Osteoblast (primary cell): ENCODE measurements around the gene IGF2BP2. TPM values are rescaled to one million over a fixed set of nuclear protein-coding genes. Genes with fewer than 3 reads are reported as not detected.

Experiments
- DNase-seq: peaks from one replicate; pipeline ENCODE4 v3.0.0; 2011; ENCODE audit warnings: low spot score, mixed read lengths; ENCODE audit not compliant: insufficient read length; ENCODE audit errors: missing footprints
- H2AFZ ChIP-seq: 2 replicates; pipeline ENCODE4 v1.6.0; 2011; ENCODE audit warnings: mild to moderate bottlenecking, low read length
- H3K27ac ChIP-seq: 2 replicates; pipeline ENCODE4 v1.5.1; 2011; ENCODE audit warnings: mild to moderate bottlenecking, low read depth, low read length, moderate library complexity
- H3K27me3 ChIP-seq: 2 replicates; pipeline ENCODE4 v1.6.0; 2012; ENCODE audit warnings: mild to moderate bottlenecking, control low read depth, inconsistent platforms, low read length, moderate library complexity; ENCODE audit not compliant: insufficient read depth
- H3K36me3 ChIP-seq: 2 replicates; pipeline ENCODE4 v1.5.1; 2011; ENCODE audit warnings: mild to moderate bottlenecking, low read length, control low read depth, moderate library complexity; ENCODE audit not compliant: insufficient read depth
- H3K4me1 ChIP-seq: 2 replicates; pipeline ENCODE4 v1.5.1; 2011; ENCODE audit warnings: mild to moderate bottlenecking, low read length, control low read depth, moderate library complexity; ENCODE audit not compliant: insufficient read depth
- H3K4me2 ChIP-seq: 2 replicates; pipeline ENCODE4 v1.6.0; 2011; ENCODE audit warnings: mild to moderate bottlenecking, low read length; ENCODE audit not compliant: insufficient read depth
- H3K4me3 ChIP-seq: fragments of 200-600 bp; sonication (generic); 3 replicates; pipeline ENCODE4 v1.5.1; 2012; ENCODE audit warnings: mild to moderate bottlenecking, low read length, inconsistent platforms; ENCODE audit not compliant: insufficient read depth
- H3K79me2 ChIP-seq: 2 replicates; pipeline ENCODE4 v1.6.0; 2012; ENCODE audit warnings: mild to moderate bottlenecking, low read length, control low read depth, inconsistent platforms; ENCODE audit not compliant: insufficient read depth
- H3K9me3 ChIP-seq: 2 replicates; pipeline ENCODE4 v1.5.1; 2011; ENCODE audit warnings: low read depth, low read length, control low read depth
- H4K20me1 ChIP-seq: 2 replicates; pipeline ENCODE4 v1.6.0; 2012; ENCODE audit warnings: mild to moderate bottlenecking, low read length, control low read depth; ENCODE audit not compliant: insufficient read depth
- total RNA-seq: library from RNA; depleted of rRNA; stranded (reverse); fragments of >200 nt; gene quantifications from 2 replicates; pipeline ENCODE4 v1.2.3, GENCODE V29; 2012
- TF ChIP-seq, protein P1 (sequence below): IDR thresholded peaks from 2 replicates; pipeline ENCODE4 v1.5.1; 2011; ENCODE audit warnings: mild to moderate bottlenecking, low read depth, low read length, moderate library complexity; ENCODE audit errors: extremely low read depth

Gene IGF2BP2
- total RNA-seq, 1 donor = 81.8 TPM

DNA sequence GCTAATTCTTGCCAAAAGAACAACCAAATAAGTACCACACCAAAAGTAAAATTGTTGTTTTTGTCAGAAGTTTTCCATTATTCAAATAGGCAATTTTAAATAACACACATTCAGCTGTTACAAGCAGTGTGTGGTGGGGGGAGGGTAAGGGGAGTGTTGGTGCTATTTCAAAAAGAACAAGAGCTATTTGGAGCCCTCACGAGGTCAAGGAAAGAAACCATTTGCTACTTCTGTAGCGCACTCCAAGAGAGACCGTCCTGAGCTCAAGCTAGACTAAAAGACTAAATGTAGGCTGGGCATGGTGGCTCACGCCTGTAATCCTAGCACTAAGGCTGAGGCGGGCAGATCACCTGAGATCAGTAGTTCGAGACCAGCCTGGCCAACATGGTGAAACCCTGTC, 21.2 kb upstream of the IGF2BP2 start:
- TF ChIP-seq, protein P1, sequence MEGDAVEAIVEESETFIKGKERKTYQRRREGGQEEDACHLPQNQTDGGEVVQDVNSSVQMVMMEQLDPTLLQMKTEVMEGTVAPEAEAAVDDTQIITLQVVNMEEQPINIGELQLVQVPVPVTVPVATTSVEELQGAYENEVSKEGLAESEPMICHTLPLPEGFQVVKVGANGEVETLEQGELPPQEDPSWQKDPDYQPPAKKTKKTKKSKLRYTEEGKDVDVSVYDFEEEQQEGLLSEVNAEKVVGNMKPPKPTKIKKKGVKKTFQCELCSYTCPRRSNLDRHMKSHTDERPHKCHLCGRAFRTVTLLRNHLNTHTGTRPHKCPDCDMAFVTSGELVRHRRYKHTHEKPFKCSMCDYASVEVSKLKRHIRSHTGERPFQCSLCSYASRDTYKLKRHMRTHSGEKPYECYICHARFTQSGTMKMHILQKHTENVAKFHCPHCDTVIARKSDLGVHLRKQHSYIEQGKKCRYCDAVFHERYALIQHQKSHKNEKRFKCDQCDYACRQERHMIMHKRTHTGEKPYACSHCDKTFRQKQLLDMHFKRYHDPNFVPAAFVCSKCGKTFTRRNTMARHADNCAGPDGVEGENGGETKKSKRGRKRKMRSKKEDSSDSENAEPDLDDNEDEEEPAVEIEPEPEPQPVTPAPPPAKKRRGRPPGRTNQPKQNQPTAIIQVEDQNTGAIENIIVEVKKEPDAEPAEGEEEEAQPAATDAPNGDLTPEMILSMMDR = no peak
- no peak for DNase-seq

GRCh38 chr3:185844051-185844450, 19.2 kb upstream of the IGF2BP2 start:
- peaks cover 7% of the 10 kb centered on the region for H3K4me1 ChIP-seq
- no peak overlapping the region for H3K4me2 ChIP-seq
- no peaks in the 10 kb centered on the region for H3K79me2 ChIP-seq
- no peak for DNase-seq
- H4K20me1 ChIP-seq = no peaks in the 10 kb centered on the region
- H3K36me3 ChIP-seq = no peaks in the 10 kb centered on the region
- TF ChIP-seq, protein P1 = no peak
- no peak overlapping the region for H2AFZ ChIP-seq
- no peaks in the 10 kb centered on the region for H3K27me3 ChIP-seq
- H3K9me3 ChIP-seq = no peaks in the 10 kb centered on the region
- H3K4me3 ChIP-seq = no peak overlapping the region
- no peak overlapping the region for H3K27ac ChIP-seq

More for the DNA sequence above, 21.2 kb upstream of the IGF2BP2 start:
- no peak overlapping the region for H2AFZ ChIP-seq
- no peaks in the 10 kb centered on the region for H4K20me1 ChIP-seq
- H3K9me3 ChIP-seq = no peaks in the 10 kb centered on the region
- H3K4me1 ChIP-seq = peaks cover 7% of the 10 kb centered on the region
- H3K4me2 ChIP-seq = no peak overlapping the region
- no peaks in the 10 kb centered on the region for H3K79me2 ChIP-seq
- H3K36me3 ChIP-seq = no peaks in the 10 kb centered on the region
- H3K4me3 ChIP-seq = no peak overlapping the region
- no peak overlapping the region for H3K27ac ChIP-seq
- no peaks in the 10 kb centered on the region for H3K27me3 ChIP-seq

DNA sequence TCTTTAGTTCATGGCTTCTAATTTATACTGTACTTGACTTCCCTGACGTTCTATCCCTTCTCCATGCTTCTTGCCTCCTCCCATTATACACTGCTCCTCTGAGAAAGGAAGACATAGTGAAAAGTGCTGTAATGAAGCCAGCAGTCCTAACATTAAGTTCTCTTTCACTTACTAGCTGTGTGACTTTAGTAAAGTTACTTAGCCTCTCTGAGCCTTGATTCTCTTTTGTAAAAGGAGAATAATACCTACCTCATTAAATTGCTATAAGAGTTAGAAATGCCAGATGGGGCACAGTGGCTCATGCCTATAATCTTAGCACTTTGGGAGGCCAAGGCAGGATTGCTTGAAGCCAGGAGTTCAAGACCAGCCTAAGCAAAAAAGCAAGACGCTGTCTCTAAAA, 18.8 kb upstream of the IGF2BP2 start:
- H3K36me3 ChIP-seq = no peaks in the 10 kb centered on the region
- TF ChIP-seq, protein P1 = no peak
- no peak overlapping the region for H3K4me2 ChIP-seq
- peaks cover 7% of the 10 kb centered on the region for H3K4me1 ChIP-seq
- H3K27me3 ChIP-seq = no peaks in the 10 kb centered on the region
- no peak overlapping the region for H2AFZ ChIP-seq
- H3K9me3 ChIP-seq = no peaks in the 10 kb centered on the region
- no peak for DNase-seq
- H3K79me2 ChIP-seq = no peaks in the 10 kb centered on the region
- no peak overlapping the region for H3K27ac ChIP-seq
- H3K4me3 ChIP-seq = no peak overlapping the region
- no peaks in the 10 kb centered on the region for H4K20me1 ChIP-seq

DNA sequence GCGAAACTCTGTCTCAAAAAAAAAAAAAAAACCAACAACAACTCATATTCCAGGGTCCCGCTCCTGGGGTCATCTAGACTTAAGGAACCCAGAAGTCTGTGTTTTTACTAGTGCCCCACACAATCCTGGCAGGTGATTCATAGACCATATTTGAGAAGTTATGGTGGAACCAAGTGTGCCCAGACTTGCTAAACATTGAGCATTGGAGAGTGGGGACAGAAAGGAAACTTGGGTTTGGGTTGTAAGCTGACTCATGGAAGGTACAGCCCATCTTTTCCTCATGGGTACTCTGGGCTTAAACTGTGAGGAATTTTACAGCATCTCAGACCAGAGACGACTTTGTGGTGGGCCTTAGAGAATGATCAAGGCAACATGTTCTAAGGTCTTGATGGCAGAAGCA, 18.3 kb upstream of the IGF2BP2 start:
- Histone ChIP-seq H3K4me1 (peaks cover 7% of the 10 kb centered on the region), H3K4me2 (no peak overlapping the region), H3K27me3 (no peaks in the 10 kb centered on the region), H3K36me3 (no peaks in the 10 kb centered on the region), H3K4me3 (no peak overlapping the region), H3K9me3 (no peaks in the 10 kb centered on the region), H2AFZ (no peak overlapping the region), H3K27ac (no peak overlapping the region), H3K79me2 (no peaks in the 10 kb centered on the region), H4K20me1 (no peaks in the 10 kb centered on the region)
- TF ChIP-seq, protein P1 = no peak
- no peak for DNase-seq
